ENCODE measurements around the gene KCNK16. TPM values are rescaled to one million over a fixed set of nuclear protein-coding genes. Genes with fewer than 3 reads are reported as not detected.

KCNK16 gene
- total RNA-seq, 4 donors from 2014 or later, result not detected

DNA sequence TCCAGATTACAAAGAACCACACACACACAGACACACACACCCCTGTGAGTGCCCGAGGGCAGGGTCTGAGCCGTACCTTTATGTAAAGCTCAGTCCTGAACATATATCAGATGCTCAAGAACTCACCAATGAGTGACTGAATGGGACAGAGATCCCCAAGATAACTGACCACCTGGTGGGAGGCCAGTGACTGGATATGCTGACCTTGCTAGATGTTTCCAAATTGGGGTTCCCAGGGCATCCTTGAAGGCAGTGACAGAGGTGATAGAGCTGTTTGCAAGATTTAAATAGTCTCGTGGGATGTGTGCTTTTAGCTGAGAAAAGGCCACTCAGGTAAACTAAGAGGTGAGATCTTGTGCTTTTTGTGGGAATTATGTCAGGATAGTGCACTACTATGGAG lies 47.6 kb downstream of the KCNK16 start:
- no peak overlapping the region for H3K4me3 ChIP-seq
- TF ChIP-seq POLR2A (IDR thresholded peaks at IDR 0.05) (no peak), EP300 (IDR thresholded peaks at IDR 0.05) (no peak)
- TF ChIP-seq, protein P1, sequence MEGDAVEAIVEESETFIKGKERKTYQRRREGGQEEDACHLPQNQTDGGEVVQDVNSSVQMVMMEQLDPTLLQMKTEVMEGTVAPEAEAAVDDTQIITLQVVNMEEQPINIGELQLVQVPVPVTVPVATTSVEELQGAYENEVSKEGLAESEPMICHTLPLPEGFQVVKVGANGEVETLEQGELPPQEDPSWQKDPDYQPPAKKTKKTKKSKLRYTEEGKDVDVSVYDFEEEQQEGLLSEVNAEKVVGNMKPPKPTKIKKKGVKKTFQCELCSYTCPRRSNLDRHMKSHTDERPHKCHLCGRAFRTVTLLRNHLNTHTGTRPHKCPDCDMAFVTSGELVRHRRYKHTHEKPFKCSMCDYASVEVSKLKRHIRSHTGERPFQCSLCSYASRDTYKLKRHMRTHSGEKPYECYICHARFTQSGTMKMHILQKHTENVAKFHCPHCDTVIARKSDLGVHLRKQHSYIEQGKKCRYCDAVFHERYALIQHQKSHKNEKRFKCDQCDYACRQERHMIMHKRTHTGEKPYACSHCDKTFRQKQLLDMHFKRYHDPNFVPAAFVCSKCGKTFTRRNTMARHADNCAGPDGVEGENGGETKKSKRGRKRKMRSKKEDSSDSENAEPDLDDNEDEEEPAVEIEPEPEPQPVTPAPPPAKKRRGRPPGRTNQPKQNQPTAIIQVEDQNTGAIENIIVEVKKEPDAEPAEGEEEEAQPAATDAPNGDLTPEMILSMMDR (IDR thresholded peaks at IDR 0.05), result no peak
- peaks cover 0 to 6% (median 0%) of the 10 kb centered on the region in 4 donors for H3K4me1 ChIP-seq
- WGBS, 2 donors, result 83 to 97% methylated on average over 3 of the region's 3 CpGs
- H3K27ac ChIP-seq, result no peak overlapping the region
- DNase-seq (ENCODE audit: low spot score in 2 of 2), result no peak
- no peaks in the 10 kb centered on the region for H3K36me3 ChIP-seq
- H3K27me3 ChIP-seq, result no peaks in the 10 kb centered on the region
- H3K9me3 ChIP-seq, result no peaks in the 10 kb centered on the region

DNA sequence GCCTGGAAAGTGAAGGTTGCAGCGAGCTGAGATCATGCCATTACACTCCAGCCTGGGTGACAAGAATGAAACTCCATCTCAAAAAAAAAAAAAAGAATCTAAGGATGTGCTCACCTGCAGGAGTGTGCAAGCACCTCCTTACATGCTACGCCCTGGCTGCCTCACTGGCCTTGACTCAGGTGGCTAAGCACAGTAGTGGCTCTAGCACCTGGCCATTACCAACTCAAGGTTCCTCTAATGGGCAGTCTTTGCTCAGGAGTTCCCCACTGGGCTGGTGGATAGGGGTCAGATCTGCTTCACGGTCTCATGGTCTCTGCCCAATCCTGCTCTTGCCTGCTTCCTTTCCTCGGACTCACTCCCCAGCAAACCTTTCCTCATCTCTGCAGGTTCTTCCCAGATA lies 48.0 kb downstream of the KCNK16 start:
- WGBS, 2 donors, result 65 to 90% methylated on average over 4 of the region's 4 CpGs
- DNase-seq (ENCODE audit: low spot score in 2 of 2), result no peak

DNA sequence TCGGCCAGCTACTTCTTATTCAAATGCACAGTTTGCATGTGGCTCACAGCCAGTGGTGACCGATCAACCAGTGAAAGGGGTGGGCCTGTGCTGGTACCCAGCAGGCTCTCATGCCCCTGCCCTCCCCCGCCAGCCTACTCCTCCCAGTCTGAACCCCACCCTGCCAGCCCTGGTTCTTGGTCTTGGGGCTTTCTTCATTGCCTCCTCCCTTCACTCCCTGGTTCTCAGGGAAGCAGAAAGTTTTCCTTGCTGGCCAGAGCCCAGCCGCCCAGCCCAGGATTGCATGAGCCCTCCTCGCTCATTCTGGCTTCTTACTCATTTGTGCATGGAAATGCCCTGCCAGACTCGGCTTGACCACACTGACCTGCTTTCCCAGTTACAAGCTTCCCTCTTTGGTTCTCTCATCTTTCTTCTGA lies 49.1 kb downstream of the KCNK16 start:
- Histone ChIP-seq H3K27me3 (no peaks in the 10 kb centered on the region), H3K27ac (no peak overlapping the region), H3K9me3 (no peaks in the 10 kb centered on the region), H3K4me1 (peaks cover 0 to 5% (median 0%) of the 10 kb centered on the region in 4 donors), H3K4me3 (no peak overlapping the region), H3K36me3 (no peaks in the 10 kb centered on the region)
- TF ChIP-seq, protein P1 (IDR thresholded peaks at IDR 0.05), result no peak
- TF ChIP-seq EP300 (IDR thresholded peaks at IDR 0.05) (no peak), POLR2A (IDR thresholded peaks at IDR 0.05) (no peak)
- no peak for DNase-seq (ENCODE audit: low spot score in 2 of 2)
- 39 to 47% methylated on average over 6 of the region's 6 CpGs for WGBS, 2 donors

More for the DNA sequence above, 48.0 kb downstream of the KCNK16 start:
- no peaks in the 10 kb centered on the region for H3K27me3 ChIP-seq
- H3K36me3 ChIP-seq, result no peaks in the 10 kb centered on the region
- no peaks in the 10 kb centered on the region for H3K9me3 ChIP-seq
- H3K4me3 ChIP-seq, result no peak overlapping the region
- H3K27ac ChIP-seq, result no peak overlapping the region
- no peak for TF ChIP-seq EP300 (IDR thresholded peaks at IDR 0.05)
- TF ChIP-seq, protein P1 (IDR thresholded peaks at IDR 0.05), result no peak
- TF ChIP-seq POLR2A (IDR thresholded peaks at IDR 0.05), result no peak
- peaks cover 0 to 5% (median 0%) of the 10 kb centered on the region in 4 donors for H3K4me1 ChIP-seq

DNA sequence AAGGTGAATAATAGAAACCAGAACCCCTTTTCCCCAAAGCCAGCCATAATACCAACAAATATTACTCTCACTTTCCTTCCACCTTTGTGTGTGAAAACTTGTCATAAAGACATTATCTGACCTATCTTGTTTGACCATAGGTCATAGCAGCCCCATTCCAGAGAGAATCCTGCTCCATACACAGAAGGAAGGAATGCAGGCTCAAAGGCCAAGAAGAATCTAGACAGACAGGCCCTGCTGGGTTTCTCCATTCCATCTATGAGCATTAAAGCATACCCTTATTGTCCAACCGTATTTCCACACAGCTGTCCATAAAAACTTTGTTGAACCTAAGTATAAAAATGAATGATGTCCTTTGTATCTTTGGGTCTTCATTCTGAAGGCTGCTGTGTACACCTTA lies 52.5 kb downstream of the KCNK16 start:
- DNase-seq (ENCODE audit: low spot score in 2 of 2), result no peak
- H3K4me3 ChIP-seq, result no peak overlapping the region
- H3K4me1 ChIP-seq, result peaks cover 0 to 5% (median 0%) of the 10 kb centered on the region in 4 donors
- no peaks in the 10 kb centered on the region for H3K9me3 ChIP-seq
- no peak overlapping the region for H3K27ac ChIP-seq
- TF ChIP-seq EP300 (IDR thresholded peaks at IDR 0.05), result no peak
- TF ChIP-seq, protein P1 (IDR thresholded peaks at IDR 0.05), result no peak
- H3K36me3 ChIP-seq, result no peaks in the 10 kb centered on the region
- no peaks in the 10 kb centered on the region for H3K27me3 ChIP-seq
- 71 to 73% methylated on average over 1 of the region's 1 CpG for WGBS, 2 donors

DNA sequence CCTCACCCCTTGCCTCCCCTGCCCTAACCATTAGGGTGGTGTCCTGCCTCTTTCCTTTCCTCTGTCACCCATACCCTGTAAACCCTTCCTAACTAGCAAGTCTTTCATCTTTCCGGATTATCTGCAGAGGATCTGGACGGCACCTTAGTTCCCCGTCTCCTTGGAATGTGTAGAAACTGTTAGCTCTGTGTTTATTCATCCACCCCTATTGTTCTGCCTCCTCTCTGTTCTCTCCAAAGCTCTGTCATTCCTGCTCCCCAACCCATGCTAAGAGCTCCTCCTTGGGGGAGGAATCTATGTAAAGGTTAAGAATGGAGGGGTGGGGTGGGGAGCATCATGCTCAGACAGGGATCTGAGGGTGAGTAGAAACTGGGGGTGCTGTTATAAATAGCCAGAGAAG lies 53.8 kb downstream of the KCNK16 start:
- no peaks in the 10 kb centered on the region for H3K9me3 ChIP-seq
- H3K27me3 ChIP-seq, result no peaks in the 10 kb centered on the region
- no peak overlapping the region for H3K27ac ChIP-seq
- DNase-seq (ENCODE audit: low spot score in 2 of 2), result no peak
- no peaks in the 10 kb centered on the region for H3K36me3 ChIP-seq
- H3K4me1 ChIP-seq, result peaks cover 0 to 6% (median 0%) of the 10 kb centered on the region in 4 donors
- 36 to 62% methylated on average over 3 of the region's 3 CpGs for WGBS, 2 donors
- TF ChIP-seq, protein P1 (IDR thresholded peaks at IDR 0.05), result no peak
- no peak for TF ChIP-seq POLR2A (IDR thresholded peaks at IDR 0.05)
- no peak for TF ChIP-seq EP300 (IDR thresholded peaks at IDR 0.05)
- no peak overlapping the region for H3K4me3 ChIP-seq
